GM13976 (cell line): ENCODE results near the gene MTRR.
A peak's percentile ranks its signal among the peaks of the same experiment; 100 is the strongest.

Source experiments
- DNase-seq: peaks from one replicate; pipeline ENCODE4 v3.0.0; 2012; ENCODE audit warnings: low spot score
- in situ Hi-C: fragments of 300-500 bp; cut with MboI; formaldehyde crosslinking; loops from one replicate; pipeline ENCODE4 v1.12.0; 2022; ENCODE audit warnings: low sequenced_read_pairs, mixed read lengths, inconsistent platforms; ENCODE audit not compliant: unreplicated experiment
- TF ChIP-seq, protein P1 (sequence below): IDR thresholded peaks from 2 replicates; pipeline ENCODE4 v1.5.1; 2012; ENCODE audit warnings: borderline replicate concordance, mild to moderate bottlenecking; ENCODE audit not compliant: insufficient read depth; ENCODE audit errors: extremely low read depth, missing control alignments, control extremely low read depth

MTRR gene

DNA sequence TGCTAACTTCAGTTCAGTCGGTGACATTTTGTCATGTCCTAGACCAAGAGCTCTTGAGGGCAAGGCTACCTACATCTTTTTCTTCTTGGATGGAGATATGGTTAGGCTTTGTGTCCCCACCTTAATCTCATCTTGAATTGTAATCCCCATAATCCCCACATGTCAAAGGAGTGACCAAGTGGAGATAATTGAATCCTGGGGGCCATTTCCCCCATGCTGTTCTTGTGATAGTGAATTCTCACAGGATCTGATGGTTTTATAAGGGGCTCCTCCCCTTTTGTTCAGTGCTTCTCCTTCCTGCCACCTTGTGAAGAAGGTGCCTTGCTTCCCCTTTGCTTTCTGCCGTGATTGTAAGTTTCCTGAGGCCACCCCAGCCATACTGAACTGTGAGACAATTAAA lies 16.0 kb upstream of the MTRR start:
- no peak for DNase-seq
- in situ Hi-C loops = no loop called here
- TF ChIP-seq, protein P1, sequence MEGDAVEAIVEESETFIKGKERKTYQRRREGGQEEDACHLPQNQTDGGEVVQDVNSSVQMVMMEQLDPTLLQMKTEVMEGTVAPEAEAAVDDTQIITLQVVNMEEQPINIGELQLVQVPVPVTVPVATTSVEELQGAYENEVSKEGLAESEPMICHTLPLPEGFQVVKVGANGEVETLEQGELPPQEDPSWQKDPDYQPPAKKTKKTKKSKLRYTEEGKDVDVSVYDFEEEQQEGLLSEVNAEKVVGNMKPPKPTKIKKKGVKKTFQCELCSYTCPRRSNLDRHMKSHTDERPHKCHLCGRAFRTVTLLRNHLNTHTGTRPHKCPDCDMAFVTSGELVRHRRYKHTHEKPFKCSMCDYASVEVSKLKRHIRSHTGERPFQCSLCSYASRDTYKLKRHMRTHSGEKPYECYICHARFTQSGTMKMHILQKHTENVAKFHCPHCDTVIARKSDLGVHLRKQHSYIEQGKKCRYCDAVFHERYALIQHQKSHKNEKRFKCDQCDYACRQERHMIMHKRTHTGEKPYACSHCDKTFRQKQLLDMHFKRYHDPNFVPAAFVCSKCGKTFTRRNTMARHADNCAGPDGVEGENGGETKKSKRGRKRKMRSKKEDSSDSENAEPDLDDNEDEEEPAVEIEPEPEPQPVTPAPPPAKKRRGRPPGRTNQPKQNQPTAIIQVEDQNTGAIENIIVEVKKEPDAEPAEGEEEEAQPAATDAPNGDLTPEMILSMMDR = no peak

DNA sequence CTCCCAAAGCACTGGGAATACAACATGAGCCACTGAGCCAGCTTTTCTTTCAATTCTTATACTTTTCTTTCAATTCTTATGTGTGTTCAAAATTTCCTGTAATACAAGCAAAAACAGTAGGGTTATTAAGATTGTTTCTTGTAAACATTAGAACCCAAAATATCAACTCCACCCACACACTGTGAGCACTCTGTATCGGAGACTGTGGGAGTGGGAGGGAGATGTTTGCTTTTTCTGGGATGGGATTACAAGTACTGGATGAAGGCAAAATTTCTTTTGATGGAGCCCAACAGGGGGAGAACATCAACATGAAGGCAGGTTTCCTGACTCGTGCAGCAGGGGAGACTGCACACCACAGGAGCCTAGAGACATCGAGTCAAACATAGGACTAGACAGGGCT lies 13.3 kb upstream of the MTRR start:
- TF ChIP-seq, protein P1 = no peak
- in situ Hi-C loops = no loop called here
- no peak for DNase-seq

DNA sequence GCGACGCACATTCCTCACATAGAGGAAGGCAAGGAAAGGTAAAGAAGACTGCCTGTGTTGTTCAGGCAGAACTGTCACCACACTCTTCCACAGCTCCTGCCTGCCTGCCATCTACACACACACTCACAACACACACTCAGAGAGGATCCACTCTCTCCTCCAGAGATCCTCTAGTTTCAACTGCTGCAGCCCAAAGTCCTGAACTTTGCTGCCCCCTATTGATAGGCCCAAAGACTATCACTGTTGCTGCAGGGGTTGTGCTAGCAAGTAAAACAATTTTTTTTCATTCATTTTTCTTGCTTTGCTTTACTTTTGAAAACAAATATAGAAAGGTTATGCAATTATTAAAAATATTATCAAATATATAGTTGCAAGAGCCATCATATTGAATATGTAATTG lies 12.1 kb upstream of the MTRR start:
- TF ChIP-seq, protein P1 = peak; percentile 53
- DNase-seq = peak; percentile 32
- in situ Hi-C loops = no loop called here

DNA sequence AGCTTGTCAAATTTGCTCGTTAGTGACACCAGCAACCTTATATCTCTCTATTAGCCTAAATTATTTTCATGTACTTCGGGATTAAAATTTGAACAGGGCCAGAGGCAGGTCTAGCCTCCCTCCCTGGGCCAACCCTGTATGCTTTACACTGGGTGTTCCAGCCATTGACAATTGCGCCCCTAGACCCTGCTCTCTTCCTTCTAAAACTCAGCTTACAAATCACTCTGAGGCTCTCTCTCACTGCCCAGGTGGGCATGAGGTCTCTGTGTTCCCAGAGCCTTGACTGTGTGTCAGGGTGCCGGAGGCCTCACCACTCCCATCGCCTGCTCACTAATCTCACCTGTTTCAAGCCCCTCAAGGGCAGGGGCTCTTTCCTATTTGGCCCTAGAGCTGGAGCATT lies 11.6 kb upstream of the MTRR start:
- DNase-seq = no peak
- in situ Hi-C loops = no loop called here
- TF ChIP-seq, protein P1 = no peak

DNA sequence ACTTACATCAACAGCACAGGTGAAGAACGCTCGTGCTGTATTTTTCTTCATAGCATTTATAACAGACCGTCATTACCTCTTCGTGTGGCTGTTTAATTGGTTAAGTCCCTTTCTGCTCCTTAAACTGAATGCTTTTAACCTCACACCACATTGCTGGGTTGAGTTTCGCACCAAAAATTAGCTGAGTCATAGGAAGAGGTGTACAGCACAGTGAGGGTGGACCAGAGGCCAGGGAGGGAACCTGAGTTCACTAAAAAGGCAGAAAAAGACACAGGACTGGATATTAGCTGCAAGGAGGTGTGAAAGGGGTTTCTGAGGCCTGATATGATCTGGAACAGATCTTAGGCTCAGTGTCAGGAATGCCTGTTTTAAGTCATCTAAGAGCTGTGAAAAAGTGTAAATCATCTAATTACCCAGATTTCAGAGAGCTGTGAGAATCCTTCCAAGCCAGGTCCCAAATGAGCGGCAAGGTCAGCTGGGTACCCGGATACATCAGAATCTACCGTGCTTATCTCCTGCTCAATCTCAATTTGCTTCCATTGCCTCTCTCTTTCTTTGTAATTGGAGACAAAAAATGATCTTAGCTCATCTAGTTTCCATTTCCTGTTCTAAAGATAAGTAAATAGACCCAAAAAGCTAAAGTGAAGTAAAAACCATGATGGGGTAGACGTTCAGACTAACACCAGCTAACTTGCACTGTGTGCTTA lies 10.9 kb upstream of the MTRR start:
- no peak for DNase-seq
- TF ChIP-seq, protein P1 = no peak
- in situ Hi-C loops = no loop called here

DNA sequence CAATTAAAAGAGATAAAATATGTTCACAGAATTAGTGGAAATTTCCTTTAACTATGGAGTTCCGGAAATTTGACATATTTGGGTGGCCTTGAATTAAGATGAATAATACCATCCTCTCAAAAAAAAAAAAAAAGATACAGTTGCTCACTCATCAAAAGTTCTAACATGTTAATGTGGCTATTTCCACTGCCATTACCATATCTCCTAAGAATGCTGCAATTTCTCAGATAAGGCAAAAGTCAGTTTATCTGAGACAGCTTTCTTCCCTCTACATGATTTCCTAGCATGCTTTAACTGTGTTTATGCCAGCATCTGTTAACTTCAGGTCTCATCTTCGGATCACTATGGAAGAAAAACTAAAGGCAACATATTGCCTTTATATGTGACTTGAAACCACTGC lies 2.8 kb upstream of the MTRR start:
- in situ Hi-C loops = no loop called here
- DNase-seq = no peak
- TF ChIP-seq, protein P1 = no peak

DNA sequence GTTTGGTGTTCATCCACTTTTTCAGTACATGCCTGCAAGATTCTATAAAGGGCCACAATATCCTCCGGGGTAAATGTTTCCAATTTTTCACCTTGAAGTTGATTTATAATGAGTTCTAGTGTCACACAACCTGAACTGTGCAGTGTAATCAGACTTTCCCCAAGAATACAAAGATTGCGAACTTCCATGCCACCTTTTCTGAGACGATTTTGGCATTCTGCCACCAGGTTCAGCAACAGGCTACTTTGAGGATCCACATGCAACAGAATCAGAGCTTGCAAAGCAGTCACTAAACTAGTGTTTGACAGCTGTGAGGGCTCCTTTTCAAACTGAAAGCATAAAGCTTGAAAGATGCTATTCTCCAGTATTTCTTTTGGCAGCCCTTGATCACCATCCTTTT lies 1.7 kb upstream of the MTRR start:
- in situ Hi-C loops = no loop called here
- TF ChIP-seq, protein P1 = no peak
- DNase-seq = no peak
